Smooth muscle cell (in vitro differentiated cells): ENCODE data around the gene APBB2. TPM values are rescaled to one million over a fixed set of nuclear protein-coding genes. Genes with fewer than 3 reads are reported as not detected.

ENCODE experiments used
- DNase-seq: peaks from one replicate; lab custom pipeline; 2025; ENCODE audit not compliant: unreplicated experiment; lab: John Stamatoyannopoulos, UW
- H2AFZ ChIP-seq: fragments of 200-600 bp; sonication (generic); 2 replicates; pipeline ENCODE4 v1.6.0; 2016; ENCODE audit warnings: antibody characterized with exemption, low read depth, mild to moderate bottlenecking
- H3F3A ChIP-seq: fragments of 200-600 bp; sonication (generic); 2 replicates; pipeline ENCODE4 v1.6.0; 2017; ENCODE audit warnings: antibody characterized with exemption, low read depth
- H3K27ac ChIP-seq: fragments of 200-600 bp; sonication (generic); 2 replicates; pipeline ENCODE4 v1.5.1; 2016; ENCODE audit warnings: low read depth, mild to moderate bottlenecking
- H3K27me3 ChIP-seq: fragments of 200-600 bp; sonication (generic); 2 replicates; pipeline ENCODE4 v1.6.1; 2016; ENCODE audit warnings: low read depth, mild to moderate bottlenecking
- H3K36me3 ChIP-seq: fragments of 200-600 bp; sonication (generic); 2 replicates; pipeline ENCODE4 v1.5.1; 2016; ENCODE audit warnings: low read depth
- H3K4me1 ChIP-seq: fragments of 200-600 bp; sonication (generic); 2 replicates; pipeline ENCODE4 v1.5.1; 2016; ENCODE audit warnings: low read depth
- H3K4me2 ChIP-seq: fragments of 200-600 bp; sonication (generic); 2 replicates; pipeline ENCODE4 v1.6.0; 2016; ENCODE audit warnings: mild to moderate bottlenecking
- H3K4me3 ChIP-seq: fragments of 200-600 bp; sonication (generic); 2 replicates; pipeline ENCODE4 v1.5.1; 2016; ENCODE audit warnings: mild to moderate bottlenecking
- H3K79me2 ChIP-seq: fragments of 200-600 bp; sonication (generic); 2 replicates; pipeline ENCODE4 v1.6.0; 2016; ENCODE audit warnings: low read depth, mild to moderate bottlenecking
- H3K9ac ChIP-seq: fragments of 200-600 bp; sonication (generic); 2 replicates; pipeline ENCODE4 v1.6.0; 2016; ENCODE audit warnings: low read depth
- H3K9me3 ChIP-seq: fragments of 200-600 bp; sonication (generic); replicated peaks from 2 replicates; pipeline ENCODE4 v1.5.1; 2016; ENCODE audit warnings: low read depth
- H4K20me1 ChIP-seq: fragments of 200-600 bp; sonication (generic); 2 replicates; pipeline ENCODE4 v1.6.0; 2016; ENCODE audit warnings: low read depth
- WGBS: methylation state at CpG from one replicate; pipeline ENCODE4 v1.1.7; 2016; ENCODE audit warnings: low lambda C conversion rate; 5-methylcytosine and 5-hydroxymethylcytosine counted together
- polyA plus RNA-seq: library from polyadenylated mRNA; unstranded; fragments of >200 nt; fragmentation: Nextera tagmentation; extraction: Ambion mirVana; gene quantifications from 2 replicates; pipeline ENCODE4 v1.2.1, GENCODE V29; 2016
- total RNA-seq: library from RNA; depleted of rRNA; stranded (reverse); fragments of >200 nt; gene quantifications from 2 replicates; pipeline ENCODE4 v1.2.3, GENCODE V29; 2014
- TF ChIP-seq, protein P1 (sequence below): fragments of 200-600 bp; sonication (generic); IDR thresholded peaks from 2 replicates; pipeline ENCODE4 v1.5.1; 2017; ENCODE audit warnings: borderline replicate concordance, mild to moderate bottlenecking, antibody characterized with exemption; ENCODE audit not compliant: insufficient read depth, poor library complexity, severe bottlenecking

APBB2 gene
- total and polyA plus RNA-seq, 2 experiments from 2014 or later = 22.1 to 60.9 TPM

DNA sequence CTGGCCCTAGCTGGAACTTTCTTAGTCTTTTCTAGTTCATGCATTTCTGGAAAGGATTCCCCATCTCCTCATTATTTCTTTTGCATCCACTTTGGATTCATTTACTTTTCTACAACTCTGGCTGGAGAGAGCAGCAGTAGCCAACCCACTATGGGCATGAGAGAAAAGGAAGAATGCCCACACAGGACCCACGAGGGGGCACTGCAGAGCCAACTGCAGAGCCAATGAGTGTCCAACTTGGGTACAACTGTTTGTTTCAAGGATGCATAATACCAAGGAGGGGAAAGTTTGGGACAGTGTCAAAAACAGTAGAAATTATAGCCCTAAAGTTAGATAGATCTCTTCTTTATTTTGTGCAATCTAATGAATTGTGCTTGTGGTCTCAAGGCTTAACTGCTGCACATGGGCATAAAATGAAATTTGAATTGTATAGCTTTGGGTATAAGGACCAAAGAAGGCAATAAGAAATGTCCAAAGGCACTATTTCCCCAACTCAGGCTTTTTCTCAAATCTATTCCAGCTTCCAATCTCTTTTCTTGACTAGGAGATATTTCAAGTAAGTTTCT is 233.9 kb downstream of the APBB2 start:
- Histone ChIP-seq H3K4me1 (no peaks in the 10 kb centered on the region), H3K79me2 (peaks cover 4% of the 10 kb centered on the region)

DNA sequence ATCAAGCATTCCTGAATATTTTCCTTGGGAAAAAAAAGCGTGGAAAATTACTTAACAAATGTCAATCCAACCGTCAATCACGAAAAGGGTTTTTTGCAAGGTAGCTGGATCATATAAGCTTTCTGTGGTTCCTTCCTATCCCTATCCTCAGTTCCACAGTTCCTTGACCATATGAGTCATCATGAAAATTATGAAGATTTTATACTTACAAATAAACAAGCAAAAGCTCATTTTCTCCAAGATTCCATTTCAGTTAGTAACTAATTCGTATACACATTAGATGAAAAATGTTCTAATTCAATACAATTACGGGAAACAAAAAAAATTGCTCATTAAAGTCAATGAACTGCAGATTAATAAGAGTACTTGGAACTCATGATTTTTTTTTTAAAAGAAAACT is 235.8 kb downstream of the APBB2 start:
- 98% methylated on average over 5 of the region's 5 CpGs for WGBS
- Histone ChIP-seq H3K4me3 (no peak overlapping the region), H3K79me2 (no peaks in the 10 kb centered on the region), H3F3A (no peaks in the 10 kb centered on the region), H3K4me2 (no peak overlapping the region), H3K9me3 (no peaks in the 10 kb centered on the region), H3K36me3 (no peaks in the 10 kb centered on the region), H3K9ac (no peak overlapping the region), H3K27me3 (no peaks in the 10 kb centered on the region), H4K20me1 (no peaks in the 10 kb centered on the region), H3K4me1 (no peaks in the 10 kb centered on the region), H2AFZ (no peak overlapping the region), H3K27ac (no peak overlapping the region)
- TF ChIP-seq, protein P1, sequence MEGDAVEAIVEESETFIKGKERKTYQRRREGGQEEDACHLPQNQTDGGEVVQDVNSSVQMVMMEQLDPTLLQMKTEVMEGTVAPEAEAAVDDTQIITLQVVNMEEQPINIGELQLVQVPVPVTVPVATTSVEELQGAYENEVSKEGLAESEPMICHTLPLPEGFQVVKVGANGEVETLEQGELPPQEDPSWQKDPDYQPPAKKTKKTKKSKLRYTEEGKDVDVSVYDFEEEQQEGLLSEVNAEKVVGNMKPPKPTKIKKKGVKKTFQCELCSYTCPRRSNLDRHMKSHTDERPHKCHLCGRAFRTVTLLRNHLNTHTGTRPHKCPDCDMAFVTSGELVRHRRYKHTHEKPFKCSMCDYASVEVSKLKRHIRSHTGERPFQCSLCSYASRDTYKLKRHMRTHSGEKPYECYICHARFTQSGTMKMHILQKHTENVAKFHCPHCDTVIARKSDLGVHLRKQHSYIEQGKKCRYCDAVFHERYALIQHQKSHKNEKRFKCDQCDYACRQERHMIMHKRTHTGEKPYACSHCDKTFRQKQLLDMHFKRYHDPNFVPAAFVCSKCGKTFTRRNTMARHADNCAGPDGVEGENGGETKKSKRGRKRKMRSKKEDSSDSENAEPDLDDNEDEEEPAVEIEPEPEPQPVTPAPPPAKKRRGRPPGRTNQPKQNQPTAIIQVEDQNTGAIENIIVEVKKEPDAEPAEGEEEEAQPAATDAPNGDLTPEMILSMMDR = no peak
- DNase-seq = no peak

More for the DNA sequence above, 233.9 kb downstream of the APBB2 start:
- H3K27me3 ChIP-seq = no peaks in the 10 kb centered on the region
- H3K9me3 ChIP-seq = no peaks in the 10 kb centered on the region
- no peak overlapping the region for H3K27ac ChIP-seq
- no peak overlapping the region for H2AFZ ChIP-seq
- no peak overlapping the region for H3K4me2 ChIP-seq
- H3K36me3 ChIP-seq = no peaks in the 10 kb centered on the region
- no peaks in the 10 kb centered on the region for H3F3A ChIP-seq
- WGBS = 17% methylated on average over 1 of the region's 1 CpG
- TF ChIP-seq, protein P1 = peak; percentile 18
- H3K4me3 ChIP-seq = no peak overlapping the region
- H3K9ac ChIP-seq = no peak overlapping the region
- DNase-seq = no peak
- H4K20me1 ChIP-seq = no peaks in the 10 kb centered on the region

- Histone ChIP-seq H3K36me3 (no peaks in the 10 kb centered on the region), H3K9ac (no peak overlapping the region), H3K79me2 (no peaks in the 10 kb centered on the region), H3K4me2 (no peak overlapping the region), H2AFZ (no peak overlapping the region), H3K27me3 (no peaks in the 10 kb centered on the region), H3F3A (no peaks in the 10 kb centered on the region), H3K9me3 (no peaks in the 10 kb centered on the region), H3K4me3 (no peak overlapping the region), H4K20me1 (no peaks in the 10 kb centered on the region), H3K4me1 (no peaks in the 10 kb centered on the region), H3K27ac (no peak overlapping the region)
- TF ChIP-seq, protein P1 = peak; percentile 75
- DNase-seq = no peak
These were observed 238.0 kb downstream of the APBB2 start for GRCh38 chr4:40976343-40976742.

- Histone ChIP-seq H3K27ac (no peak overlapping the region), H3K9me3 (no peaks in the 10 kb centered on the region), H3K36me3 (no peaks in the 10 kb centered on the region), H2AFZ (no peak overlapping the region), H3K79me2 (no peaks in the 10 kb centered on the region), H3K4me1 (no peaks in the 10 kb centered on the region), H3K4me3 (no peak overlapping the region), H3K27me3 (no peaks in the 10 kb centered on the region), H4K20me1 (no peaks in the 10 kb centered on the region), H3K9ac (no peak overlapping the region), H3F3A (no peaks in the 10 kb centered on the region), H3K4me2 (no peak overlapping the region)
- TF ChIP-seq, protein P1 = no peak
- 91% methylated on average over 1 of the region's 1 CpG for WGBS
- DNase-seq = no peak
These were observed 241.6 kb downstream of the APBB2 start for GRCh38 chr4:40972722-40973121.
